Brain microvascular endothelial cell (primary cell): Measurements from ENCODE around the gene SOX5.

Source experiments
- DNase-seq: peaks from one replicate; pipeline ENCODE4 v3.0.0-alpha.2; 2020
- H3K27ac ChIP-seq: fragments of 250-450 bp; sonication (Bioruptor Pico); 2 replicates; pipeline ENCODE4 v1.5.1; 2020; ENCODE audit warnings: mild to moderate bottlenecking, moderate library complexity
- H3K27me3 ChIP-seq: fragments of 250-450 bp; sonication (Bioruptor Pico); replicated peaks from 2 replicates; pipeline ENCODE4 v1.5.1; 2020; ENCODE audit warnings: mild to moderate bottlenecking
- H3K36me3 ChIP-seq: fragments of 250-450 bp; sonication (Bioruptor Pico); replicated peaks from 2 replicates; pipeline ENCODE4 v1.5.1; 2020; ENCODE audit warnings: mild to moderate bottlenecking
- H3K4me3 ChIP-seq: 2 replicates; pipeline ENCODE4 v1.5.1; 2011; ENCODE audit warnings: low read depth, mild to moderate bottlenecking, control low read depth, low read length, moderate library complexity
- in situ Hi-C: cut with HindIII; loops from 2 replicates; pipeline ENCODE4 v1.10.0; 2017; ENCODE audit warnings: low sequenced_read_pairs, low pct_ligation_motif_present
- TF ChIP-seq, protein P1 (sequence below): IDR thresholded peaks from 2 replicates; pipeline ENCODE4 v1.5.1; 2011; ENCODE audit warnings: low read depth, mild to moderate bottlenecking, moderate library complexity, low read length, control low read depth, inconsistent platforms; ENCODE audit errors: missing control alignments

SOX5 gene

DNA sequence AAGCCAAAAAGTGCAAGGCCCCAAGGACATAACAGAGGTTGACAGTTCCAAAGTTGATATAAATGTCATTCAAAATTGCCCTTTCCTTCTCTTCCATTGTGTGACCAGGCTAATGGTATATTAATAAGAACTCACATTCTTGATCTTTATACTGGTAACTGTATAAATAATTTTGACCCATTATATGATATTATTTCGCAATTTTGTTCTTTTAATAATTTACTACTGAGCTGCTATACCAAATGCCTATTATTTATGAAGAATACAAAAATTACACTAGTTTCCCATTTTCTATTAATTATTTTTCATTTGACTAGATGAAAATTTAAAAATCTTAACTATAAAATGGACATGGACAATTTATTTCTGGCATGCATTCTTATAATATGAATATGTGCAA is 370.2 kb downstream of the SOX5 start:
- Histone ChIP-seq H3K27me3 (no peaks in the 10 kb centered on the region), H3K36me3 (no peaks in the 10 kb centered on the region), H3K27ac (no peak overlapping the region), H3K4me3 (no peak overlapping the region)
- TF ChIP-seq, protein P1, sequence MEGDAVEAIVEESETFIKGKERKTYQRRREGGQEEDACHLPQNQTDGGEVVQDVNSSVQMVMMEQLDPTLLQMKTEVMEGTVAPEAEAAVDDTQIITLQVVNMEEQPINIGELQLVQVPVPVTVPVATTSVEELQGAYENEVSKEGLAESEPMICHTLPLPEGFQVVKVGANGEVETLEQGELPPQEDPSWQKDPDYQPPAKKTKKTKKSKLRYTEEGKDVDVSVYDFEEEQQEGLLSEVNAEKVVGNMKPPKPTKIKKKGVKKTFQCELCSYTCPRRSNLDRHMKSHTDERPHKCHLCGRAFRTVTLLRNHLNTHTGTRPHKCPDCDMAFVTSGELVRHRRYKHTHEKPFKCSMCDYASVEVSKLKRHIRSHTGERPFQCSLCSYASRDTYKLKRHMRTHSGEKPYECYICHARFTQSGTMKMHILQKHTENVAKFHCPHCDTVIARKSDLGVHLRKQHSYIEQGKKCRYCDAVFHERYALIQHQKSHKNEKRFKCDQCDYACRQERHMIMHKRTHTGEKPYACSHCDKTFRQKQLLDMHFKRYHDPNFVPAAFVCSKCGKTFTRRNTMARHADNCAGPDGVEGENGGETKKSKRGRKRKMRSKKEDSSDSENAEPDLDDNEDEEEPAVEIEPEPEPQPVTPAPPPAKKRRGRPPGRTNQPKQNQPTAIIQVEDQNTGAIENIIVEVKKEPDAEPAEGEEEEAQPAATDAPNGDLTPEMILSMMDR: no peak
- in situ Hi-C loops: no loop called here
- no peak for DNase-seq

DNA sequence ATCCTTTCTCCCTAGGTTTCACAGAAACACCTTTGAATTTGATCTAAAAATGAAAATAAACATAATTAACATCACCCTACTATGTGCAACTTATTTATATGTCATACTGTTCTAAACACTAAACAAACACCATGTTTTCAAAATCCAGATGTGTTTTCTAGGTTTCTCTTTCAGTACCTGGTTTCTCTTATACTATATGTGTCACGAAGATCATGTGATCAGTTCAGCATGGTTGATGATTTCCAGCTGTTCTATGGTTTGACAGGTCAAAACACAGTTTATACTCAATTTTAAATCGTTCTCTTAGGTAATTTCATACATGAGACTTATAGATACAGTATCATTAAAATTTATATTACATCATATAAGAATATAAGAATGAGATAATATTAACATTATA is 373.1 kb downstream of the SOX5 start:
- TF ChIP-seq, protein P1: no peak
- no peaks in the 10 kb centered on the region for H3K27me3 ChIP-seq
- in situ Hi-C loops: no loop called here
- no peak overlapping the region for H3K27ac ChIP-seq
- DNase-seq: no peak
- H3K4me3 ChIP-seq: no peak overlapping the region
- no peaks in the 10 kb centered on the region for H3K36me3 ChIP-seq

DNA sequence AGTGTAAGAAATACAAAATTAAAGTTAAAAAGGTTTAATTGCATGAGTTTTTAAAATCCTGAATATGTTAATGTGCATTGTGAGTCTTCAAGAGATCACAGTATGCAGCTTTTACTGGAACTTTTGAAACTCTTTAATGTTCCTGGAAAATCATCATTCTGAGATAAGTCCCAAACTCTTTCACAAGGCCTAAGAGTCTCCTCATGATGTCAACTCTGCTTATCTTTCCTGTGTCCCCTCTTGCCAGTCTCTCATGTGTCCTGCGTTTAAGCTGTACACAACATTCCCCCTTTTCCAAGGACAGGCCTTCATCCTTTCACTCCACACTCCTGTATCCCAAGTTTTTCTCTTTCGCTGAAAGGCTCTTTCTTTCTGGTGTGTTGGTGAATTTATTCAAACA is 380.1 kb downstream of the SOX5 start:
- in situ Hi-C loops: no loop called here
- H3K27ac ChIP-seq: no peak overlapping the region
- no peaks in the 10 kb centered on the region for H3K27me3 ChIP-seq
- no peak overlapping the region for H3K4me3 ChIP-seq
- DNase-seq: no peak
- TF ChIP-seq, protein P1: no peak
- H3K36me3 ChIP-seq: no peaks in the 10 kb centered on the region

DNA sequence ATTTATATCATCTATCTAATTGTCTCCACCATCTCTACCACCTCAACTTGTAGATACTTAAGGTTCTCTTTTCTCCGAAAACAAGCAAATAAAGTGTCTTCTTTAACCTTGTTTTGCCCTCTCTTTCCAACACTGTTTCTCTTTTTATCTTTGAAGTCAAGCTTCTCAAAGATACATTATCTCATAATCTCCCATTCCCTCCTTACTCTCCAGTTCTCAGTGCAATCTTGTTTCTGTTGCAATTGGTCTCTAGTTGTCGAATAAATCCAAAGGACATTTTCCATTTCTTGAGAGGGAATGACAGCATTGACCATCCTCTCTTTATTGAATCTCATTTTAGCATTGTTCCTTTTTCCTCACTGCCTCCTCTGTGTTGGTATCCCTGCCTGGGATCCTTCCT is 383.3 kb downstream of the SOX5 start:
- Histone ChIP-seq H3K27ac (no peak overlapping the region), H3K27me3 (no peaks in the 10 kb centered on the region), H3K36me3 (no peaks in the 10 kb centered on the region), H3K4me3 (no peak overlapping the region)
- TF ChIP-seq, protein P1: no peak
- in situ Hi-C loops: no loop called here
- DNase-seq: no peak

DNA sequence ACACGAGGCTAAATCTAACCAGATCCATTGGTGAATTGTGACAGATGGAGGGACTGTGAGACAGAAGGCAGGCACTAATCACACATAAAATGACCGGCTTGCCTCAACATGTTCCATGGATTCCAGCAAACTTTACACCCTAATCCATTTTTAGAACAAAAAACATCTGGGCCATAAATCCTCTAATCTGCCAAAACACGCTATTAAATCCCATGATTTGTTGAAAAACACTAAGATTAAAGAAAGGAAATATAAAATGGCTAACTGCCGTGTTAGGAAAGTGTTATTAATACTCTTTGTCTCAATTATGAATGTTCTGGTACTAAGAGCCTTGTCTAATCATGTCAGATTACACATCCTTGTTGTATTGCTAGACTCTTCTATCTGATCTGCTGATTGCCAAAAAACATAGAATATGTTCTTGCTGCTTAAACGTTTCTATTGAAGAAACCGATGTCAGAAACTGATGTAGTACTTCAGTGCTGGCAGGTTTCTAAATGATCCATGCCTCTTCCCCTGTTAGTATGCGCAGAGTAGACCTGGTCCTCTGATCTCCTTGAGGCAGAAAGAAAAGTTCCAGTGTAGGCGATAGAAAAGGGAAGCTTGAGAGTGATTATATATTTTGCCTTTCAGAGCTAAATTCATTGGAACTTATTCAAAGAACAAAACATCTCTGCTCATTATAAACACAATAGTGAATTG is 384.9 kb downstream of the SOX5 start:
- TF ChIP-seq, protein P1: no peak
- Histone ChIP-seq H3K27me3 (no peaks in the 10 kb centered on the region), H3K4me3 (no peak overlapping the region), H3K36me3 (no peaks in the 10 kb centered on the region), H3K27ac (no peak overlapping the region)
- in situ Hi-C loops: no loop called here
- DNase-seq: no peak
